Upper lobe of left lung (tissue), 6 donors: ENCODE results near the gene PRKD3. TPM values are rescaled to one million over a fixed set of nuclear protein-coding genes. Genes with fewer than 3 reads are reported as not detected.

Source experiments
- ATAC-seq, 2 donors: fragments of 200-7000 bp; cut with Tn5 transposase; one replicate each; pipeline ENCODE4 v1.9.1; 2022; ENCODE audit warnings: mild to moderate bottlenecking in 2 of 2, moderate library complexity in 2 of 2; ENCODE audit not compliant: low FRiP score in 2 of 2
- DNase-seq, 2 donors: peaks; one replicate each; pipeline ENCODE4 v3.0.0-alpha.2; 2019 to 2020
- H3K27ac ChIP-seq, 4 donors: fragments of 200-600 bp; sonication (generic); one replicate each; pipeline ENCODE4 v1.5.1; 2016 to 2019
- H3K27me3 ChIP-seq, 4 donors: fragments of 200-600 bp; sonication (generic); one replicate each; pipeline ENCODE4 v1.5.1; 2017 to 2019
- H3K36me3 ChIP-seq, 4 donors: fragments of 200-600 bp; sonication (generic); one replicate each; pipeline ENCODE4 v1.5.1; 2016 to 2019
- H3K4me1 ChIP-seq, 4 donors: fragments of 200-600 bp; sonication (generic); one replicate each; pipeline ENCODE4 v1.5.1; 2018 to 2019
- H3K4me3 ChIP-seq, 4 donors: fragments of 200-600 bp; sonication (generic); one replicate each; pipeline ENCODE4 v1.5.1; 2017 to 2019; ENCODE audit warnings: mild to moderate bottlenecking in 2 of 4, moderate library complexity in 1 of 4
- H3K9me3 ChIP-seq, 4 donors: fragments of 200-600 bp; sonication (generic); one replicate each; pipeline ENCODE4 v1.5.1; 2018 to 2019
- EP300 ChIP-seq, 4 donors: sonication (generic); formaldehyde crosslinking; IDR thresholded peaks; one replicate each; pipeline ENCODE4 v1.5.1; 2017; ENCODE audit warnings: antibody characterized with exemption in 4 of 4, control low read depth in 2 of 4
- POLR2A ChIP-seq, 4 donors: fragments of 450-650 bp; IDR thresholded peaks; one replicate each; pipeline ENCODE4 v1.5.1; 2016 to 2017; ENCODE audit warnings: antibody characterized with exemption in 4 of 4, mild to moderate bottlenecking in 2 of 4
- POLR2AphosphoS5 ChIP-seq, 2 donors: sonication (generic); formaldehyde crosslinking; IDR thresholded peaks; one replicate each; pipeline ENCODE4 v1.5.1; 2017; ENCODE audit warnings: antibody characterized with exemption in 2 of 2
- WGBS, 2 donors: methylation state at CpG; one replicate each; pipeline ENCODE4 v1.1.5; 2017 to 2018; 5-methylcytosine and 5-hydroxymethylcytosine counted together
- small RNA-seq, 4 donors: library from RNA; depleted of rRNA; stranded (forward); fragments of <200 nt; gene quantifications; one replicate each; pipeline ENCODE3, GENCODE V24; 2016
- total RNA-seq, 6 donors: library from RNA; depleted of rRNA in 4 of 6; stranded (reverse); fragments of >200 nt in 4 of 6; gene quantifications; one replicate each; pipeline versions ENCODE4 v1.1.0 to v1.2.1, GENCODE V29; 2016 to 2021
- TF ChIP-seq, protein P1 (sequence below), 6 experiments: fragments of 450-650 bp in 4 of 6; fragments of 200-600 bp in 2 of 6; sonication (generic) in 2 of 6; IDR thresholded peaks; one replicate each; pipeline ENCODE4 v1.5.1; 2016 to 2019; ENCODE audit warnings: antibody characterized with exemption in 6 of 6
- donor health status: DM: no; HTN: no; CAD: no; lungs with moderate emphysema.
- donor health status: DM: no; HTN: yes; CAD: no; lungs with severe emphysema.

PRKD3 gene
- total RNA-seq, 6 donors from 2014 or later, result 25.5 to 57.6 (median 39.5) TPM

DNA sequence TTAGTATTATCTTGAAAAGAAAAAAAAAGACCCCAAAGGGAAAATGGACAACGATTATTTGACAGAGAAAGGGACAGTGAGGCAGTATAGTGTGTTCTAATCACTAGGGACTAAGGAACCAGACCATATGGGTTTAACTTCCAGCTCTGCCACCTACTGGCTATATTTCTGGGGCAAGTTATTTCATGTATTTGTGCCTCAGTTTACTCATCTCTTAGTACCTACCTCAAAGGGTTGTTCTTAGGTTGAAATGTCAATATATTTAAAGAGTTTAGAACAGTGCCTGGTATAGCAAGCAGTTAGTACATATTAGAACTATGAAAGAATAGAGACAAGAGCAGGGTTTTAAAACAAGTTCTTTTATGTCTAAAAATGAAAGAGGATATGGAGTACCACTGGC, 42.7 kb downstream of the PRKD3 start:
- peaks cover 0 to 65% (median 8%) of the 10 kb centered on the region in 4 donors for H3K36me3 ChIP-seq
- ATAC-seq, result no peak
- WGBS, 2 donors, result 88 to 98% methylated on average over 1 of the region's 1 CpG

GRCh38 chr2:37276291-37276690, 48.3 kb downstream of the PRKD3 start:
- ATAC-seq, result no peak
- Histone ChIP-seq H3K4me1 (no peaks in the 10 kb centered on the region), H3K27me3 (no peaks in the 10 kb centered on the region), H3K36me3 (peaks cover 6 to 78% (median 25%) of the 10 kb centered on the region in 4 donors), H3K4me3 (no peak overlapping the region), H3K27ac (no peak overlapping the region), H3K9me3 (no peaks in the 10 kb centered on the region)
- DNase-seq, result no peak
- TF ChIP-seq POLR2A (IDR thresholded peaks at IDR 0.05) (no peak), POLR2AphosphoS5 (IDR thresholded peaks at IDR 0.05) (no peak), EP300 (IDR thresholded peaks at IDR 0.05) (no peak)
- TF ChIP-seq, protein P1, sequence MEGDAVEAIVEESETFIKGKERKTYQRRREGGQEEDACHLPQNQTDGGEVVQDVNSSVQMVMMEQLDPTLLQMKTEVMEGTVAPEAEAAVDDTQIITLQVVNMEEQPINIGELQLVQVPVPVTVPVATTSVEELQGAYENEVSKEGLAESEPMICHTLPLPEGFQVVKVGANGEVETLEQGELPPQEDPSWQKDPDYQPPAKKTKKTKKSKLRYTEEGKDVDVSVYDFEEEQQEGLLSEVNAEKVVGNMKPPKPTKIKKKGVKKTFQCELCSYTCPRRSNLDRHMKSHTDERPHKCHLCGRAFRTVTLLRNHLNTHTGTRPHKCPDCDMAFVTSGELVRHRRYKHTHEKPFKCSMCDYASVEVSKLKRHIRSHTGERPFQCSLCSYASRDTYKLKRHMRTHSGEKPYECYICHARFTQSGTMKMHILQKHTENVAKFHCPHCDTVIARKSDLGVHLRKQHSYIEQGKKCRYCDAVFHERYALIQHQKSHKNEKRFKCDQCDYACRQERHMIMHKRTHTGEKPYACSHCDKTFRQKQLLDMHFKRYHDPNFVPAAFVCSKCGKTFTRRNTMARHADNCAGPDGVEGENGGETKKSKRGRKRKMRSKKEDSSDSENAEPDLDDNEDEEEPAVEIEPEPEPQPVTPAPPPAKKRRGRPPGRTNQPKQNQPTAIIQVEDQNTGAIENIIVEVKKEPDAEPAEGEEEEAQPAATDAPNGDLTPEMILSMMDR (IDR thresholded peaks at IDR 0.05), result no peak
- WGBS, 2 donors, result 88 to 91% methylated on average over 2 of the region's 2 CpGs

More for the DNA sequence above, 42.7 kb downstream of the PRKD3 start:
- TF ChIP-seq POLR2AphosphoS5 (IDR thresholded peaks at IDR 0.05) (no peak), POLR2A (IDR thresholded peaks at IDR 0.05) (no peak), EP300 (IDR thresholded peaks at IDR 0.05) (no peak)
- TF ChIP-seq, protein P1 (IDR thresholded peaks at IDR 0.05), result no peak
- Histone ChIP-seq H3K9me3 (no peaks in the 10 kb centered on the region), H3K4me3 (no peak overlapping the region), H3K27me3 (no peaks in the 10 kb centered on the region), H3K4me1 (no peaks in the 10 kb centered on the region), H3K27ac (no peak overlapping the region)
- no peak for DNase-seq

Small RNA genes within 50 kb of the gene (small RNA-seq; reads per million reads assigned to genes)
- gene RNU6-939P, result 0 reads per million in 4 donors

Other genes with a start within 250 kb of the PRKD3 start
- gene HEATR5B, start 240.5 kb downstream of the PRKD3 start, total RNA-seq, result 10 to 100 TPM; 24.3 to 52.4 (median 33.8) TPM
- 10 to 100 TPM in 2 of 6 donors, 1 to 10 TPM in 4; 3.9 to 11.6 (median 8.3) TPM for gene GPATCH11, start 240.3 kb downstream of the PRKD3 start, total RNA-seq
- gene EIF2AK2, start 167.9 kb downstream of the PRKD3 start, total RNA-seq, result 10 to 100 TPM; 20.8 to 42.3 (median 29.5) TPM
- gene SULT6B1, start 136.2 kb downstream of the PRKD3 start, total RNA-seq, result not detected
- gene CEBPZOS, start 128.3 kb downstream of the PRKD3 start, total RNA-seq, result 10 to 100 TPM in 5 of 6 donors, 1 to 10 TPM in 1; 6.9 to 32.3 (median 26.9) TPM
- gene CEBPZ, start 93.2 kb downstream of the PRKD3 start, total RNA-seq, result 10 to 100 TPM; 13.5 to 58.7 (median 42.5) TPM
- 10 to 100 TPM in 5 of 6 donors, 1 to 10 TPM in 1; 7.4 to 30.4 (median 15.7) TPM for gene NDUFAF7, start 93.2 kb downstream of the PRKD3 start, total RNA-seq
- 10 to 100 TPM in 1 of 6 donors, 1 to 10 TPM in 4, not detected in 1; 2.0 to 12.5 (median 6.0) TPM for gene QPCT, start 19.8 kb upstream of the PRKD3 start, total RNA-seq